ENCODE measurements around the gene SWAP70.

GRCh38 chr11:9651481-9651880 is 12.4 kb upstream of the SWAP70 start:
- TF ChIP-seq CTCF (IDR thresholded peaks at IDR 0.05 in 8 of 11, conservative IDR thresholded peaks at IDR 0.05 in 3 of 11) (no peak), POLR2A (IDR thresholded peaks at IDR 0.05) (no peak), POLR2AphosphoS5 (IDR thresholded peaks at IDR 0.05) (no peak)

All from spleen (tissue), 7 donors.